HG02885 (cell line): ENCODE results near the gene GLIPR1.
"Not testable (repeated sequence)": the region's sequence is repeated elsewhere in the genome, so short reads cannot be mapped to it uniquely, and the experiment has no call there.

Experiments
- ATAC-seq: cut with Tn5 transposase; IDR thresholded peaks from one replicate; pipeline ENCODE4 v1.9.1; 2021; ENCODE audit warnings: mild to moderate bottlenecking; ENCODE audit not compliant: unreplicated experiment, poor library complexity

GLIPR1 gene

DNA sequence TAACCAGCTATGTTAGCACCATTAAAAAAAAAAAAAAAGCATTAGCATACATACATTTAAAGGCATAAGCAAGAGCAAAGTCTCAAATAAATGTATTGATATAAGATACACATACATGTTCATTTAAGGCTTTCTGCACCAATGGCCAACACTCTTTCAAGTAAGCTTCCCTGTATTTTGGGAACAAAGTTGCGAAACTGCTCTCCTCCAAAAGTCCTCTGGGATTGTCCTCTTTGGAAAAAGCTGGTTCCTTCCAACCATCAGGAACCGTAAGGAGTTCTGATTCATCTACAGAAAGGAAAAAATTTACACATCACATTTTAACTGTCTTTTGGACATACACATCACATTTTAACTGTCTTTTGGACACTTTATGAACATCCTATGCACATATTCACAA, 27.6 kb downstream of the GLIPR1 start:
- no peak for ATAC-seq

DNA sequence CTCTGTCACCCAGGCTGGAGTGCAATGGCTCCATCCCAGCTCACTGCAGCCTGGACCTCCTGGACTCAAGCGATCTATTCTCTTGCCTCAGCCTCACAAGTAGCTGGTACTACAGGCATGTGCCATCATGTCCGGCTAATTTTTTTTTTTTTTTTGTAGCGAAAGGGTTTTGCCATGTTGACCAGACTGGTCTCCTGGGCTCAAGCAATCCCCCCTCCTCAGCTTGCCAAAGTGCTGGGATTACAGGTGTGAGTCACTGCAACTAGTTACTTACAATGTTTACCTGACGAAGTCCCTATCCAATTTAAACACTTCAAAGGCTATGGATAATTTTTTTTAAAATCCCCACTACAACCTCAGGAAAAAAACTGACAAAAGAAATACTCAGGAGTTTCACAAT, 29.1 kb downstream of the GLIPR1 start:
- no peak for ATAC-seq

DNA sequence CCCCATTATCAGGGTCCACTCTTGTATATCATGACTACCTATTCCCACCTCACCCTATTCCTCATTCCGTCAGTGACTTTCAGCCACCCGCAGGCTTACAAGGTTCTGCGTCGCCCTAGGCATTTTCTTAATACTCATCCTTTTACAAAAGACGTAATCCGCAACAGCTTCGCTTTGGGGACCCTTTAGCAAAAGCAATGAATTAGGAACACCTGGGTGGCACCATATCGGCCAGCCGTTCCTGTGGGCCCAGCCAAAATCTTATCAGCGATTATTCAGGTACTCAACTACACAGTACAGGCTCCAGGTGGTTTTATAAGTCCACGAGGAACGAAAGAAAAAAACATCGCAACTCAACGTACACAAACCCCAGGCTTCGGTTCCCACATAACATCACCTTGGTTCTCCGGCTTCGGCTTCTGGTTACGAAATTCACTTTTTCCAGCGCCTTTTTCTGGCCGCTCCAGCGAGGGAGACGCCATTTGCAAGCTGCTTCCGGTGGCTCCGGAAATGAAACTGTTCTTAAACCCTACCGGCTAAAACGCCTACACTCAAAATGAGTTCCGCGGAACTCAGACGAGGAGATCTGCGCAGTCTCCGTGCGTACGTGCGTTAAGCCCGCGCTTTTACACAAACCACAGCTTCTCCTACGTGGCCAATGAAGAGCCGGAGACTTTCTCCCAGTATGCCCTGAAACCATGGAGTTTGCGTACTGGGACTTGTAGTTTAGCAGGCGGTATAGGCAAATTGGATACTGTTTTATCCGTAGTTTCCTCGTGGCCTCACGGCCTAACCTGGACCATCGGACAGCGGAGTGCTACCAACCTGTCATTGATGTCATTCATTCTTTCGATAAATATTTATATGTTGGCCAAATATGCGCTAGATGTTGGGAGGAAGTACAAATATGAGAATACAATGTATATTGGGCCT, 30.8 kb downstream of the GLIPR1 start, which contains the start of gene KRR1:
Gene KRR1, minus strand, starts transcription at position 494 of the 933 bp plus-strand sequence. Its CDS starts 12 bp downstream, at position 482.
- ATAC-seq = peak; percentile 97

DNA sequence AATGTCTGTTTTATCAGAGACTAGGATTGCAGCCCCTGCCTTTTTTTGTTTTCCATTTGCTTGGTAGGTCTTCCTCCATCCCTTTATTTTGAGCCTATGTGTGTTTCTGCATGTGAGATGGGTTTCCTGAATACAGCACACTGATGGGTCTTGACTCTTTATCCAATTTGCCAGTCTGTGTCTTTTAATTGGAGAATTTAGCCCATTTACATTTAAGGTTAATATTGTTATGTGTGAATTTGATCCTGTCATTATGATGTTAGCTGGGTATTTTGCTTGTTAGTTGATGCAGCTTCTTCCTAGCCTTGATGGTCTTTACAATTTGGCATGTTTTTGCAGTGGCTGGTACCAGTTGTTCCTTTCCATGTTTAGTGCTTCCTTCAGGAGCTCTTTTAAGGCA, 40.7 kb downstream of the GLIPR1 start:
- not testable (repeated sequence) for ATAC-seq

DNA sequence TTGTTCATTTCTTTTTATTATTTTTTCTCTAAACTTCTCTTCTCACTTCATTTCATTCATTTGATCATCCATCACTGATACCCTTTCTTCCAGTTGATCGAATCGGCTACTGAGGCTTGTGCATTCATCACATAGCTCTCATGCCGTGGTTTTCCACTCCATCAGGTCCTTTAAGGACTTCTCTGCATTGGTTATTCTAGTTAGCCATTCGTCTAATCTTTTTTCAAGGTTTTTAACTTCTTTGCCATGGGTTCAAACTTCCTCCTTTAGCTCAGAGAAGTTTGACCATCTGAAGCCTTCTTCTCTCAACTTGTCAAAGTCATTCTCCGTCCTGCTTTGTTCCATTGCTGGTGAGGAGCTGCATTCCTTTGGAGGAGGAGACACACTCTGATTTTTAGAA, 41.6 kb downstream of the GLIPR1 start:
- ATAC-seq = not testable (repeated sequence)

DNA sequence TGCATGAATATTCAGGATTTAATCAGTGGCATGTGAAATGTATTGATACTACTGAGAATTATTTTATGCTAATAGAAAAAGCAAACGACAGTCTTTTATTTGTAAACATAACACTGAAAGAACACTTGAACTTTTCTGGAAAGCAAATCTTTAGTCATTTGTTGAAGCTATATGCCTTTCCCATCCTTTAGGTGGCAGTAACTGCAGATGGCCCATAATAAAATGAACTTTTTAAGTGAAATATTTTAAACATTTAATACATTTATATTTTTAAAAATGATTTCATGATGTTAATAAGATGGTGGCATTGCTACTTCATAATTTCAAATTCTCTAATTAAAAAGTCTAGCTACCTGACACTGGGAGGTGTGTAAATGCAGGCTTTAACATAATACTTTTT, 44.7 kb downstream of the GLIPR1 start:
- no peak for ATAC-seq

DNA sequence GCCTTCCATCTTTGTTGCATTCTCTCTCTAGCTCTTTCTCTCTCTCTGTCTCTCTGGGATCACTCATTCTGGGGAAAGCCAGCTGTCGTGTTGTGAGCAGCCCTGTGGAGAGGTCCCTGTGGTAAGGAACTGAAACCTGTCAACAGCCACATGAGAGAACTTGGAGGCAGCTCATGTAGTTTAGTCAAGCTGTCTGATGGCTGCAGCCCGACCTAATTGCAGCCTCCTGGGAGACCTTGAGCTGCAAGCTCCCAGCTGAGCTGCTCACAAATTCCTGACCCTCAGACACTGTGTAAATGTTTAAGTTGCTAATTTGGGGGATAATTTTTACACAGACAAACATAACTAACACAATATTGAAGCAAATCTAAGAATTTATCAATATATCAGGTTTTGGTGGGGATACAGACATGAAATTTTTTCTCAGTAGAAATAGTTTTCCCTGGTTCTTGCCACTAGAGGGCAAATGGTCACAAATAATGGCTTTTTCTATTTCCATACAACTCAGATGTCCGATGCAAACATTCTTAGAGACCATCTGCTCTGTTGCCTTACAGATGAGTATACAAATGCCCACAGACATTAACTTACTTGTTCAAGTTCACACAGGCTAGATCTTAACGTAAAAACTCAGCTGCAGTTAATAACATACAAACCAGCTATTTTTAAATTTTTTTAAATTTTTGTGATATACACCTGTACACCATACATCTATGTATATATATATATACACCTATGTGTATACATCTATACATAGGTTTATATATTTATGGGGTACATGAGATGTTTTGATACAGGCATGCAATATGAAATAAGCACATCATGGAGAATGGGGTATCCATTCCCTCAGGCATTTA, 46.3 kb downstream of the GLIPR1 start:
- peak; percentile 98 for ATAC-seq

DNA sequence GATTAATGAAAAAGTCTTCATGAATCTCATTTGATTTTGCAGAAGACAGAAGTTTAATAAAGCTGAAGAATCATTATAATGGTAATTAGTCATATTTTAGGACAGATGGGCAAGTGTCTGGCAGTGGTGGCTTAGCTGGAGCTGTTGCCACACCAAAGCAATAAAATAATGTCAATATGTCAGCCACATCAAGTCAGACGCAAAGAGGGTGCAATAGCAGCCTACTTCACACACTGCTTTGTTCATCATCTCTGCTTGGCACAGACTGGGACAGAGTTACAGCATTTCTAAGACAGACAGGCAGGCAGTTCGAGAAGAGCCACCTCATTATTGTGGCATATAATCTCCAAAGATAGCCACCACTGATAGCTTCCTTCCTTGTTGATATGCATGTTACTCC, 47.7 kb downstream of the GLIPR1 start:
- ATAC-seq = no peak

DNA sequence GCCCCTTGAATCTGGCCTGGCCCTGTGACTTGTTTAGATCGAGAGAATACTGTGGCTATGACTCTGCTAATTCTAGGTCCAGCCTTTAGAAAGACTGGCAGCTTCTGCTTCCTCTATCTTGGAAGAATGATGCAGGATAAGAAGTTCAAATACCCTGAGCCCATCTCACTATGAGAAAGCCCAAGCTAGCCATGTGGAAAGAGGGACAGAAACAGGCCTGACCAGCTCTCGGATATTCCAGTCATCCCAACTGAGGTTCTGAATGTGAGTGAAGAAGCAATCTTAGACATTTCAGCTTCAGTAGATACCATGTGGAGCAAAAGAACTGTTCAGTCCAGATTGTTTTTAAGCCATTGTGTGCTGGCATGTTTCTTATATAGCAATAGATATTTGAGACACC, 48.1 kb downstream of the GLIPR1 start:
- ATAC-seq = no peak

DNA sequence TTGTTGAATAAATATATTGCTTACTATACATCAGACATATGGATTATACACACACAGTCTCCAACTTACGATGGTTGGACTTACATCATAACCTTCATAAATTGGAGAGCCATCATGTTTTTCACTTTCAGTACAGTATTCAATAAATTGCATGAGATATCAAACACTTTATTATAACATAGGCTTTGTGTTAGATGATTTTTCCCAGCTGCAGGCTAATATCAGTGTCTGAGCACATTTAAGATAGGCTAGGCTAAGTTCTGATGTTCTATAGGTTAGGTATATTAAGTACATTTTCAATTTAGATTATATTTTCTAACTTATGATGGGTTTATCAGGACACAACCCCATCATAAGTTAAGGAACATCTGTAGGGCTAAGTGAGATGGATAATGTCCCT, 48.8 kb downstream of the GLIPR1 start:
- no peak for ATAC-seq

DNA sequence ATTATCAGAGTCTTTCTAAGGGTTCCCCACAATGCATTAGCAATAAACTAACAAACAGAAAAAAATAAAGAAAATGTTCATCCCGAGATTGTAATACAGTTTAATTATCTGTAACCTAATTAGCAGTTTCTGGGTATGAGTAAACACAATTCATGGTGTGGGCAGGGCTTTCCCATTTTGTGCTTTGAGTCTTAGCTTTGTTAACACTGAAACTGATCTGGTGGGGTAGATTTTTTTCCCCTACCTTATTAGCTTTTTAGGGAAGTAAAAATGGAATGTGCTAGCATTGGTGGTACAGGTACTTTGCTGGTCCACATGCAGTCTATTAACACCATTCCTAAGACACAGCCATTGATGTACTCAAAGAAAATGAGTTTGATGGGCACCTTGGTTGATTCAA, 49.3 kb downstream of the GLIPR1 start:
- no peak for ATAC-seq

DNA sequence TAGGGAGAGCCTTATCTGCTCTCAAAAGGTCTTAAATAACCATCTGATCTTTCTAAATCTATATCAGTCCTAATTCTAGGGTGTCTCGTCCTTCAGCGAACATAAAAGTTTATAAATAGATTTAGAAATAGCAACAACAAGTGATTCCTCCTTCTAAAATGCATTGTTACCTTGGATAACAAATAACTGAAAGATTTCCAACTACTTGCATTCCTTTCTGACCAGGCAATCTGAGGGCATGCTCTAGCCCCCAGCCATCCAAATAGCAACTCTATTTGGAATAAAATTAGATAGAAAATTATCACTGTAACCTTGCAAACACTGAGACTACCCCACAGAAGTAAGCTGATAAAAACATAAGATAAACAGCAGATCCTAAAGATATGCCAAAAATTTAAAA, 52.7 kb downstream of the GLIPR1 start:
- ATAC-seq = no peak

DNA sequence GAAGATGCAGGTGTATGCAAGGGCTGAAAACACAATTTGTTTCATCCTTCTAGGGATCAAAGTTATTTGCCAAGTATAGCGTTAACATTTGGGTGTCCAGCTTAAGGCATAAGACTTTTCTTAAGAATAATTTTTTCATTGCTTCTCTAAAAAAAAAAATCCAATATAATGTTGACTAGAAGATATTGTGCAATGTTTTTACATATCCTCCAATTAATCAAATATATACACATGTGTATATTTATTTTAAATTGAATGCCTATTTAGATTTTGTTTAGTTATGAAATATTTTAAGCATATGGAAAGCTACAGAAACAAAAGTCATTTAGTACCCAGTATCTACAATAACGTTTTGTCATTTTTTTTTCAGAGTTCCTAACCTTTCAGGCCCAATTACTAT, 59.3 kb downstream of the GLIPR1 start:
- no peak for ATAC-seq

DNA sequence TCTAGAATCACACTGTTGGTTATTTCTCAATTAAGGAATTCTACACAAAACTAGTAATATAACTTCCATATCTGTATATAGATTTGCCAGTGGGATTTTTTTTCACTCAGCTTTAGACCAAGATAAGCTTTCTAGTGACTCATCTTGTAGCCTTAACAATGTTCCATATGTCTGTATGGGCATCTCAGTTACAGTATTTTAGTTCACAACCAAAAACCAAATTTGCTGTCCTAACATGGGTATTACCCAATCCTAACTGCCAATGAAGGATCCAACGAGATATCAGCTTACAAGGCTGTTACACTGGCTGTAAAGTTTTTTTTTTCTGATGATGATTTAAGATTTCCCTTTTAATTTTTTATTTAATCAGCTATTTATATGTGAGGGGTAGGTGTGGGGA, 62.4 kb downstream of the GLIPR1 start:
- ATAC-seq = no peak

DNA sequence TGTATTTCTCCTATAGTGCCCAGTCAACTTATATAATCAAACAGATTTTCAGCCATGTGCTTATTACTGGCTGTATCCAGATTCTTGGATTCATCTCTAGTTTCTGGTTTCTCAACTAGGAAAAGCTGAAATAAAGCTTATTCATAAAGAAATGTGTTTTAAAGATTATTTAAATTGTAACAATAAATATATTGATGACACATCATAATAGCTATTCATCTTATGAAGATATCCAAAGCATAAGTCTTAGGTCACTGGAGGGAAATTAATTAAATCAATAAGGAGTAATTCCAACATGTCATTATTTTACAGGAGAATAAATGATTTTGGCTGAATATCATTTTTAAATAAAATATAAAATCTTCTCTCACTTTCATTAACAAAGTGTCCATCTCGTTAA, 63.0 kb downstream of the GLIPR1 start:
- ATAC-seq = no peak

DNA sequence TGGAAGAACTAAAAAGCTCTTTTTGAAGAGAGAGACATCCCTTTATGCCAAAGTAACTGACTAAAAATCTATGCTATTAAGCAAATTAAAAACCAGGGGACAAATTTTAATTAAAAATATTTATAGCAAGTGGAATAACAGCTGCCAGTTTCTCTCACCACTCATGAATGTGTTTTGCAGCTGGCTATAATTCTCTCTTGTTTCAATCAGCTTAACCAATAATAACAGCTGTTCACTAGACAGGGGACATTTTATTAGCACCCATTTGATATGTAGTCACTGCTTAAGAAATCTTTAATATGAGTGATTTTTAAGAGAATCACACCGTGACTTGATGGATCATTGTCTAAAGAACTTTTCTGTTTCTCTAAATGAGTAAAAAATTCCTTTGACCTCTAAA, 65.1 kb downstream of the GLIPR1 start:
- ATAC-seq = no peak

DNA sequence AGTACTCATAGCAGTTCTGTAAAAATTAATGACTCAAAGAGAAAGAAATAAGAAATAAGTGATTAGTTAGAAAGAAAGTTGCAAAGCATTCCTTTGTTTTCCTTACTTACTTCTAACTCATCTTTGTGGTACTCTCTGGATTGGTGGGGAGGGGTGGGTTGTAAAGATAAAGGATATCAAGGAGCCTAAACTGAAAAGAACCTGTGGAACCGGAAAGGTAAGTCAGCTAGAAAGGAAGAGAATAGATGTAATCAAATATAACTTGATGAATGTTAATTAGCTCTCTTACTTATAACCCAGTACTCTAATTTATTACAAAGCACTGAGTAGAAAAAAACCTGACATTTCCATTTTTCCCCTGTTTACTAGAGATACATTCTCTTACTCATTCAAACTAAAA, 68.3 kb downstream of the GLIPR1 start:
- ATAC-seq = no peak

DNA sequence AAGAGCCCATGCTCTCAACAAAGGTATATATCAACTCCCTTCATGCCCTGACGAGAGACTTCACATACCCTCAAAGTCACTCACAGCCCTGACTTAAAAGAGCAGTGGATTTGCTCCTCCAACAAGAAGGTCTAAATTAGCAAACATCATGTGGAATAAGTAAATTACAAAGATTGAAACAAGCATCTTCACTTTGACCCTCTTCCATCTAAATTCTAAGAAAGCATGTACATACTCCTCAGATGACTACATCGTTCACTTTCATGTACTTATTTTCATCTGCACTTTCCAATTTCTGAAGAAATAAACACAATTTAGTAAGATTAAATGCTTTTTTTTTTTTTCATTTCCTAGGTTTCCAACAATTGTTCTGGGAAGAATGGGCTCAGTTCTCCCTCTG, 69.4 kb downstream of the GLIPR1 start:
- ATAC-seq = no peak

DNA sequence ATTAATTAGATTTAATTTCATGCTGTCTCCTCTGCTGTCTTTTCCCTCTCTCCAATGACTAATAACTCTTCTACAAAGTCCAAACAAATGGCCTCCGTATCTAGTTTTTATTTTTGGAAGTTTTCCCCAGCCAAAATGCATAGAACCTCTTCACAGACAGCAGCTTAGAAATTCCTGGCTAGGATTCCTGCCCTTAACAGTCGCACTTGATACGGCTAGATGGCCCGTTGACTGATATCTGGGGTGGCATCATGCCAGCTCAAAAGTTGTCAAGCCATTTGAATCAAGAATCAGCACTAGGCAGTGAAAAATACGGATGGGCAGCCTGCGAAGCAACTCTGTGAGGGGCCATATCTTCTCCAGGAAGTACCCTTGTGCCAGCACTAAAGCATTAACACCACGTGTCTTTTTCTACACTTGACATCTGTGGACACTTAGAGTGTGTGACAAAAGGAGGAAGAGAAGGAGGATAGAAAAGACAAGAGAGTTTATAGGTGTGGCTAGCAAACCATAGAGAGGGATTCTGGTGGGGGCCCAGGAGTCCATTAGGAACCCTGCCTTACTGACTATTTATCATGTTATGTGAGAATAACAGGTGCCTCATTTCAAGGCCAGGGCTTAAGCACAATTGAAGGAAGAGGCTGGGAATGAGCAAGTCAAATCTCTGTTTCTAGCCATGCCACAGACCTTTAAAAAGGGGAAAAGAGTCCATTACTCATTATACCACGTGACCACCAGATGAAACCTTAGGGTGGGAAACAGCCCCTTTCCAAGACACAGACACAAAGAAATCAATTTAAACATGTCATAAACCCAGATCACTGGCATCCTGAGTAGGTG, 70.1 kb downstream of the GLIPR1 start:
- ATAC-seq = no peak

DNA sequence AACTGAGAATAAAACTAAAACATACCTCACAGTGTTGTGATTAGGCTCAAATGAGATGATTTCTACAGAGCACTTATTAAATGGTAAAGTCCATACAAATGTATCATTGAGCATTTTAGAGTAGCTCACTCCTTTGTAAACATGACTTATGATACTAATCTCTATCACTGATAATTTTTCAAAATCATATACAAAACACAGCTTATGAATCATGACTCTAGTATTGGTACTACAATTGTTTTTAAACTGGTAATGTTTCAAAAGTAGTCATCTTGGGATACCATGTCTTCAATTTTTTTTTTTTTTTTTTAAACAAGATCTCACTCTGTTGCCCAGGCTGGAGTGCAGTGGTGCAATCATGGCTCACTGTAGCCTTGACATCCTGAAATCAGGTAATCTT, 70.9 kb downstream of the GLIPR1 start:
- no peak for ATAC-seq
